Measurements from ENCODE around the gene ERG.

ERG gene

GRCh38 chr21:38467911-38468310 is 30.4 kb downstream of the ERG start:
- no peaks in the 10 kb centered on the region for H3K4me1 ChIP-seq (ENCODE audit: control insufficient read depth, insufficient read depth, low read length, poor library complexity, severe bottlenecking)
- H3K4me3 ChIP-seq (ENCODE audit: insufficient read depth, low read depth, low read length, poor library complexity, severe bottlenecking) = no peak overlapping the region

DNA sequence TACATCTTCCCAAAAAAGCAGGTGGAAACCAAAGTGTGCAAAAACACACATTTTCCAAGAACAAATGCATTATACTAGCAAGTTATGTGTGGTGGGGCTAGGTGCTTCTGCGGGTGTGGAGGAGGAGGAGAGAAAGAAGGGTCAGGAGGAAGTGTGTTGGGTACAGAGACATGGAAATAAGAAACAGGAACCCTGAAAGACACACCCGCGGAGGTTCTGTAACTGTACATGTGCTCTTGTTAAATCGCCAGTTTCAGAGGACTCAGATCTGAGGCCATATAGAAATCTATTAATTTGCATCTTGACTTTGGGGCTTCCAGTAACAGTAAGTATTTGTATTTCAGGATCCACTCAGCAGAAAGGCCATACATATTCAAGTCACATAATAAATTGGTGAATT is 30.9 kb downstream of the ERG start:
- H3K4me3 ChIP-seq (ENCODE audit: insufficient read depth, low read depth, low read length, poor library complexity, severe bottlenecking) = no peak overlapping the region
- DNase-seq = no peak
- H3K36me3 ChIP-seq (ENCODE audit: control insufficient read depth, insufficient read depth, low read length) = no peaks in the 10 kb centered on the region
- no peaks in the 10 kb centered on the region for H3K4me1 ChIP-seq (ENCODE audit: control insufficient read depth, insufficient read depth, low read length, poor library complexity, severe bottlenecking)
- H3K27me3 ChIP-seq (replicated peaks; ENCODE audit: control insufficient read depth, insufficient read depth, low read length, poor library complexity, severe bottlenecking) = no peaks in the 10 kb centered on the region
- H3K27ac ChIP-seq (ENCODE audit: insufficient read depth, low read length, poor library complexity, severe bottlenecking) = no peak overlapping the region
- H3K9me3 ChIP-seq (ENCODE audit: control insufficient read depth, low read length) = no peaks in the 10 kb centered on the region

More at GRCh38 chr21:38467911-38468310, 30.4 kb downstream of the ERG start:
- H3K27me3 ChIP-seq (replicated peaks; ENCODE audit: control insufficient read depth, insufficient read depth, low read length, poor library complexity, severe bottlenecking) = no peaks in the 10 kb centered on the region
- no peak for DNase-seq
- no peak overlapping the region for H3K27ac ChIP-seq (ENCODE audit: insufficient read depth, low read length, poor library complexity, severe bottlenecking)
- H3K9me3 ChIP-seq (ENCODE audit: control insufficient read depth, low read length) = no peaks in the 10 kb centered on the region
- no peaks in the 10 kb centered on the region for H3K36me3 ChIP-seq (ENCODE audit: control insufficient read depth, insufficient read depth, low read length)

DNA sequence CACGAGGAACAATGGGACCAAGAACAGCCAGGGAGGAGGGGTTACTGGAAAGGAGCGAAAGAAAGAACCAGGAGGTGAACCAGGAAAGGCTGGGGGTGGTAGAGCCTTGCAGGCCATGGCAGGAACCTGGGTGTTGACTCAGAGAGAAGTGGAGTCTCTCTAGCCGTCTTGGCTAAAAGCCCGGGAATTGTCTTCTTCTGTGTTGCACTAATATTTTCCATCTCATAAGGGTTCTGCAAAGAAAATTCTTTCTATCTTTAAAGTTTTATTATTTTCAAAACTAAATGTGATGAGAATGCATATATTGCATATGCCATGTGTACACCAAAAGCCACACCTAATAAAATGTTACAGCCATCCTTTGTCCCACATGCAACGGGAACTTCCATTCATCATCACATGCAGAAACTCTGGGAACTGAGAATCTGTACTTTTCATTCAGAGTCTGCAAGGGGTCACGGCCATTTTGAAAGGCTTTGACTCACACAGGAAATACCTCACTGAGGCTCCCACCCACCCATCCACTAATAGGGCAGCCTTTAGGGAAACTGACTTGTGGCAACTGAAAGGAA is 38.0 kb downstream of the ERG start:
- DNase-seq = no peak
- no peaks in the 10 kb centered on the region for H3K36me3 ChIP-seq (ENCODE audit: control insufficient read depth, insufficient read depth, low read length)
- H3K27me3 ChIP-seq (replicated peaks; ENCODE audit: control insufficient read depth, insufficient read depth, low read length, poor library complexity, severe bottlenecking) = no peaks in the 10 kb centered on the region
- no peaks in the 10 kb centered on the region for H3K9me3 ChIP-seq (ENCODE audit: control insufficient read depth, low read length)
- no peak overlapping the region for H3K27ac ChIP-seq (ENCODE audit: insufficient read depth, low read length, poor library complexity, severe bottlenecking)
- H3K4me3 ChIP-seq (ENCODE audit: insufficient read depth, low read depth, low read length, poor library complexity, severe bottlenecking) = no peak overlapping the region
- no peaks in the 10 kb centered on the region for H3K4me1 ChIP-seq (ENCODE audit: control insufficient read depth, insufficient read depth, low read length, poor library complexity, severe bottlenecking)

GRCh38 chr21:38459490-38459889 is 38.8 kb downstream of the ERG start:
- H3K27ac ChIP-seq (ENCODE audit: insufficient read depth, low read length, poor library complexity, severe bottlenecking) = no peak overlapping the region
- no peaks in the 10 kb centered on the region for H3K9me3 ChIP-seq (ENCODE audit: control insufficient read depth, low read length)
- no peaks in the 10 kb centered on the region for H3K4me1 ChIP-seq (ENCODE audit: control insufficient read depth, insufficient read depth, low read length, poor library complexity, severe bottlenecking)
- H3K36me3 ChIP-seq (ENCODE audit: control insufficient read depth, insufficient read depth, low read length) = no peaks in the 10 kb centered on the region
- no peak overlapping the region for H3K4me3 ChIP-seq (ENCODE audit: insufficient read depth, low read depth, low read length, poor library complexity, severe bottlenecking)
- no peak for DNase-seq
- no peaks in the 10 kb centered on the region for H3K27me3 ChIP-seq (replicated peaks; ENCODE audit: control insufficient read depth, insufficient read depth, low read length, poor library complexity, severe bottlenecking)

GRCh38 chr21:38455403-38455802 is 42.9 kb downstream of the ERG start:
- no peaks in the 10 kb centered on the region for H3K36me3 ChIP-seq (ENCODE audit: control insufficient read depth, insufficient read depth, low read length)
- no peaks in the 10 kb centered on the region for H3K9me3 ChIP-seq (ENCODE audit: control insufficient read depth, low read length)
- no peak overlapping the region for H3K27ac ChIP-seq (ENCODE audit: insufficient read depth, low read length, poor library complexity, severe bottlenecking)
- H3K4me1 ChIP-seq (ENCODE audit: control insufficient read depth, insufficient read depth, low read length, poor library complexity, severe bottlenecking) = no peaks in the 10 kb centered on the region
- H3K27me3 ChIP-seq (replicated peaks; ENCODE audit: control insufficient read depth, insufficient read depth, low read length, poor library complexity, severe bottlenecking) = no peaks in the 10 kb centered on the region
- DNase-seq = no peak
- H3K4me3 ChIP-seq (ENCODE audit: insufficient read depth, low read depth, low read length, poor library complexity, severe bottlenecking) = no peak overlapping the region

DNA sequence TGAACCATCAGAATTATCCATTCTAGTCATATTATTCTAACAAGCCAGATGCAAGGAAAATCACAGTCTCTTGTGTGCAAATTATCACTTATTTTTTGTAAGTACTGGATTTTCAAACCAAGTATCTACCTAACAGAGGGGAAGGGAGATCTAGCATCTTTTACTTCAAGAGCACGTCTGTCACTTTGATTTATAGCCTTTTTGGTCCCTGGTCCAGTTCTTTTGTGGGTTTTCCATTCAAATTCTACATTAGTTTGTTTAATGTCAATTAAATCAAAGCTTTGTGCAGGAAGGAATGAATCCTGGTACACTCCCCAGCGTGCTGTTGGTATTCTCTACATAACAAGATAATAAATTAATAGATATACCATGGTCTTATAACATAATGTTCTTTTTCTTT is 43.6 kb downstream of the ERG start:
- H3K4me1 ChIP-seq (ENCODE audit: control insufficient read depth, insufficient read depth, low read length, poor library complexity, severe bottlenecking) = no peaks in the 10 kb centered on the region
- H3K9me3 ChIP-seq (ENCODE audit: control insufficient read depth, low read length) = no peaks in the 10 kb centered on the region
- no peak overlapping the region for H3K27ac ChIP-seq (ENCODE audit: insufficient read depth, low read length, poor library complexity, severe bottlenecking)
- no peaks in the 10 kb centered on the region for H3K27me3 ChIP-seq (replicated peaks; ENCODE audit: control insufficient read depth, insufficient read depth, low read length, poor library complexity, severe bottlenecking)
- H3K4me3 ChIP-seq (ENCODE audit: insufficient read depth, low read depth, low read length, poor library complexity, severe bottlenecking) = no peak overlapping the region
- no peak for DNase-seq
- H3K36me3 ChIP-seq (ENCODE audit: control insufficient read depth, insufficient read depth, low read length) = no peaks in the 10 kb centered on the region

DNA sequence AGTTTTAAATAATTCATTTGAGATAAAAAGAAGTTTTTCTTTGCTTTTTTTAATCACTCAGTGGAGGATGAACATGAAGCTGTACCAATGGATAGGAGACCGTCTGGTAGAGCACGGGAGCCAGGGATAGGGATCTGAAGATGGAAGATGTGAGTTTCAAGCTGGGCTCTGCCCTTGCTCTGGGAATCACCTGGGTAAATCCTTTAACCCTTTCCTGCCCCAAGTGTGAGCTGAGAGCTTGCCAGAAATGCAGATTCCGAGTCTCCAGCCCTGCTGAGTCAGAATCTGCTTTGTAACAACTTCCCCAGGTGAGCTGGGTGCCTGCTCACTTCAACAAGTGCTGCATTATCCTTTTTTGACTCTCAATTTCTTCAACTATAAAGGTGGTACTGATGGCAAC is 44.1 kb downstream of the ERG start:
- no peak overlapping the region for H3K4me3 ChIP-seq (ENCODE audit: insufficient read depth, low read depth, low read length, poor library complexity, severe bottlenecking)
- no peak for DNase-seq
- H3K36me3 ChIP-seq (ENCODE audit: control insufficient read depth, insufficient read depth, low read length) = no peaks in the 10 kb centered on the region
- H3K4me1 ChIP-seq (ENCODE audit: control insufficient read depth, insufficient read depth, low read length, poor library complexity, severe bottlenecking) = no peaks in the 10 kb centered on the region
- no peaks in the 10 kb centered on the region for H3K27me3 ChIP-seq (replicated peaks; ENCODE audit: control insufficient read depth, insufficient read depth, low read length, poor library complexity, severe bottlenecking)
- H3K27ac ChIP-seq (ENCODE audit: insufficient read depth, low read length, poor library complexity, severe bottlenecking) = no peak overlapping the region
- no peaks in the 10 kb centered on the region for H3K9me3 ChIP-seq (ENCODE audit: control insufficient read depth, low read length)

DNA sequence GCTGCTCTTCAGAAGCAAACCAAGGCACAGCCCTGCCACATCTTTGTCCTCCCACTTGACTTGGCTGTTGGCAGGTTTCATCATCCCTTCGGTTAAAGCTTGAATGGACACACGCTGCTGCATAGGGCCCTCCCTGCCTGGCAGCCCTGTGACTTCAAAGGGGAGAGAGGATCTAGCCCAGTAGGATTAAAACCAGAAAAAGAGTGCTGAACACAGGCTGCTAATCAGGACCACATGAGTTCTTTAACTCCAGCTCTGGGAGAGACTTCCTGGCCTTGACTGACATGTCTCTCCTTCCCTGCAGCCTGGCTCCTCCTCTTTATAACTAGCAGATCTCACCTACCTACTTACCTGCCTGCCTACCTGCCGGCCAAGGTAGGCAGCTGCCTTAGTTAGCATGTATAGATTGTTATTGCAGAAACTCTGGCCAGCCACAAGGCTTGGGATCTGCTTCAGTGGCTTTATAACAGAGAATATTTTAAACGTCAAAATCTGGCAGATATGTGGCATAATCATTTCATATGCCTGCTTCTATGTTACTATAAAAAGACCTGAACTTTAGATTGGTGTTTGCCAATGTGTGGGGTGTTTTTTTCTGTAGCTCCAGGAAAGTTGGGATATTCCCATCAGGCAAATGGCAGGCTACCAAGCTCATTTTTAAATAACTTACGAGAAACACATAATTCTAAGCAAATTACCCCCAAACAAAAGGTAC is 49.4 kb downstream of the ERG start:
- Histone ChIP-seq H3K4me3 (ENCODE audit: insufficient read depth, low read depth, low read length, poor library complexity, severe bottlenecking) (no peak overlapping the region), H3K36me3 (ENCODE audit: control insufficient read depth, insufficient read depth, low read length) (no peaks in the 10 kb centered on the region), H3K4me1 (ENCODE audit: control insufficient read depth, insufficient read depth, low read length, poor library complexity, severe bottlenecking) (no peaks in the 10 kb centered on the region), H3K27me3 (replicated peaks; ENCODE audit: control insufficient read depth, insufficient read depth, low read length, poor library complexity, severe bottlenecking) (no peaks in the 10 kb centered on the region), H3K9me3 (ENCODE audit: control insufficient read depth, low read length) (no peaks in the 10 kb centered on the region), H3K27ac (ENCODE audit: insufficient read depth, low read length, poor library complexity, severe bottlenecking) (no peak overlapping the region)
- no peak for DNase-seq

GRCh38 chr21:38447611-38448010 is 50.7 kb downstream of the ERG start:
- DNase-seq = no peak
- Histone ChIP-seq H3K36me3 (ENCODE audit: control insufficient read depth, insufficient read depth, low read length) (no peaks in the 10 kb centered on the region), H3K4me1 (ENCODE audit: control insufficient read depth, insufficient read depth, low read length, poor library complexity, severe bottlenecking) (no peaks in the 10 kb centered on the region), H3K27me3 (replicated peaks; ENCODE audit: control insufficient read depth, insufficient read depth, low read length, poor library complexity, severe bottlenecking) (no peaks in the 10 kb centered on the region), H3K4me3 (ENCODE audit: insufficient read depth, low read depth, low read length, poor library complexity, severe bottlenecking) (no peak overlapping the region), H3K9me3 (ENCODE audit: control insufficient read depth, low read length) (no peaks in the 10 kb centered on the region), H3K27ac (ENCODE audit: insufficient read depth, low read length, poor library complexity, severe bottlenecking) (no peak overlapping the region)

DNA sequence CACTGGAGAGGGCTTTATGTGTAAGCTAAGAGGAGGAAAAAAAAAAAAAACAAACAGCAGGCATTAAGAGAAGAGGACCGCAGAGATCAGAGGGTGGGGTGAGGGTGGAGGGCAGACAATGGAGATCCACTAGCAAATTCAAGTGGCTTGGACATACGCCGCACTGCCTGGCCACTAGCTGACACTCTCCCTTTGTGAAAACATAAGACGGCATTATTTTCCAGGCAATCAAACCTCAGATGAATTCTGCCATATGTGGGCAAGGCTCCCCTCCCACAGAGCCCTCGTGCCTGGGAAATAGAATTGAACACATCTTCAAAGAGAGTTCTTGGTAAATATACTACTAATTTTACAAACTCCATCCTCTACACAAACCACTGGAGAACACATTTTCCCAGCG is 53.6 kb downstream of the ERG start:
- H3K27ac ChIP-seq (ENCODE audit: insufficient read depth, low read length, poor library complexity, severe bottlenecking) = no peak overlapping the region

More for the DNA sequence above, 53.6 kb downstream of the ERG start:
- Histone ChIP-seq H3K4me3 (ENCODE audit: insufficient read depth, low read depth, low read length, poor library complexity, severe bottlenecking) (no peak overlapping the region), H3K4me1 (ENCODE audit: control insufficient read depth, insufficient read depth, low read length, poor library complexity, severe bottlenecking) (no peaks in the 10 kb centered on the region), H3K36me3 (ENCODE audit: control insufficient read depth, insufficient read depth, low read length) (no peaks in the 10 kb centered on the region), H3K9me3 (ENCODE audit: control insufficient read depth, low read length) (no peaks in the 10 kb centered on the region), H3K27me3 (replicated peaks; ENCODE audit: control insufficient read depth, insufficient read depth, low read length, poor library complexity, severe bottlenecking) (no peaks in the 10 kb centered on the region)
- DNase-seq = no peak

Measured in effector memory CD4-positive, alpha-beta T cell (primary cell).